ENCODE measurements around the gene MOCS1.

DNA sequence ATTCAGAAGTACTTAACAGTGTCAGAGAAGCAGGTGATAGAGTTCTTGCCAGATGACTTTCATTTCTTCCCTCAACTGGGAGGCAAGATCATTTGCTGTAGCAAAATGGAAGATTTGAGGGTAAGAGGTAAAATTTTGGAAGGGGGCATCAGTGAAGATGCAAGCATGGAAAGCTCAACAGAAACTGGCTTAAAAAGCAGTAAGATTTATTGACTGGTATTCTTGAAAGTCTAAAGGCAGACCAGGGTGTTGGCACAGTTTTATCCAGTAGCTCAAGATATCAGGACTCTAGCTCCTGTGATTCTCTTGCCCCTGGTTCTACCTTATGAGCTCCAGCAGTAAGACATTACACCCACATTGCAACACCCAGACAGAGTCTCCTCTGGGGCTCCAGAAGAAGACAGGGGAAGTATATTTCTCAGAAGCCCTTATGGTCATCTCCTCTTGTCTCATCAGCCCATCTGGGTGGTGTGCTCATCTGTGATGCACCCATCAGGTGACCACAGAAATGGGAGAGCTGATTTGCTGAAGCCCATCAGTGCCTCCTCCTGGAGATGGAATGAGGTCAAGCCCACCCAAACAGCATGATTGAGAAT, 16.0 kb upstream of the MOCS1 start:
- TF ChIP-seq, protein P1, sequence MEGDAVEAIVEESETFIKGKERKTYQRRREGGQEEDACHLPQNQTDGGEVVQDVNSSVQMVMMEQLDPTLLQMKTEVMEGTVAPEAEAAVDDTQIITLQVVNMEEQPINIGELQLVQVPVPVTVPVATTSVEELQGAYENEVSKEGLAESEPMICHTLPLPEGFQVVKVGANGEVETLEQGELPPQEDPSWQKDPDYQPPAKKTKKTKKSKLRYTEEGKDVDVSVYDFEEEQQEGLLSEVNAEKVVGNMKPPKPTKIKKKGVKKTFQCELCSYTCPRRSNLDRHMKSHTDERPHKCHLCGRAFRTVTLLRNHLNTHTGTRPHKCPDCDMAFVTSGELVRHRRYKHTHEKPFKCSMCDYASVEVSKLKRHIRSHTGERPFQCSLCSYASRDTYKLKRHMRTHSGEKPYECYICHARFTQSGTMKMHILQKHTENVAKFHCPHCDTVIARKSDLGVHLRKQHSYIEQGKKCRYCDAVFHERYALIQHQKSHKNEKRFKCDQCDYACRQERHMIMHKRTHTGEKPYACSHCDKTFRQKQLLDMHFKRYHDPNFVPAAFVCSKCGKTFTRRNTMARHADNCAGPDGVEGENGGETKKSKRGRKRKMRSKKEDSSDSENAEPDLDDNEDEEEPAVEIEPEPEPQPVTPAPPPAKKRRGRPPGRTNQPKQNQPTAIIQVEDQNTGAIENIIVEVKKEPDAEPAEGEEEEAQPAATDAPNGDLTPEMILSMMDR (IDR thresholded peaks at IDR 0.05): no peak
- no peak for TF ChIP-seq POLR2A (IDR thresholded peaks at IDR 0.05)
